Activated T-helper 1 cell treated with Interleukin-2 at 50 U/mL for 16 hours (primary cell): Measurements from ENCODE around the gene EHMT1.
"Not testable (repeated sequence)": the region's sequence is repeated elsewhere in the genome, so short reads cannot be mapped to it uniquely, and the experiment has no call there.

Experiments
- DNase-seq: peaks from one replicate; pipeline ENCODE4 v3.0.0-alpha.2; 2020; ENCODE audit warnings: low read depth

The EHMT1 gene

GRCh38 chr9:137590469-137591383, 28.1 kb upstream of the EHMT1 start, which contains the start of gene ZMYND19:
Gene ZMYND19, minus strand, starts transcription at chr9:137590512. Its CDS starts 249 bp downstream, at chr9:137590263.
- peak; percentile 89 for DNase-seq

DNA sequence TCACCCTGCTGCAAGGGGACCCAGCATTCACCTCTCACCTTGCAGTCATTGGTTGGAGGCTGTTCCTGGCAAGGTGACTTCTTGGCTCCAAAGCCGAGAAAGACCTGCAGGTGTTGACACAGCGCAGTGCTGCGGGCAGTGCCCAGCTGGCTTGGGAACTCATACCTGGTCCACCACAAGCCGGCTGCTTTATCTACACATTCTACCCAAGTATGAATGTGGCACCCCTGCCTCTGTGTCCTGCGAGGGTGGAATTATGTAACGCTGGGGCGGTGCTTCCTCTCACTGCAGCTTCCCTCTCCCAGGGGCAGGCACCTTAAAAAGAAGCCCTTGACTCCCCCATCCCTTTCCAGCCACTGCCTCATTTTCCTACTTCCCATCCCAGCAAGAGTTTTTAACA, 26.0 kb upstream of the EHMT1 start:
- DNase-seq = no peak

GRCh38 chr9:137593176-137593575, 25.6 kb upstream of the EHMT1 start:
- no peak for DNase-seq

- not testable (repeated sequence) for DNase-seq
Measured at GRCh38 chr9:137596577-137596976, 22.2 kb upstream of the EHMT1 start.

DNA sequence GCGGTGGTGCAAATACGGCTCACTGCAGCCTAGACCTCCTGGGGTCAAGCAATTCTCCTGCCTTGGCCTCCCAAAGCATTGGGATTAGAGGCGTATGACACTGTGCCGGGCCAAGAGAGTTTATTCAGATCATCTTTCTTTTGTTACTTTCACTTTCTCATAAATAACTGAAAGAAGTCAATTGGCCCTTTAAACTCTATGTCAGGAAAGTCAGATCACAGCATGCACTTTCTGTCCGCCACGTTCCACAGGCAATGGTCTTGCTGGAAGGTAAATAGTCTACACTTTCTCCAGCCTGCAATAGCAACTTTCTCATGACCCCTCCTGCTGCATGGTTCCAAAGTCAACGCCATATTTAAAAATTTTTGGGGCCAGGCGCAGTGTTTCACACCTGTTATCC, 19.9 kb upstream of the EHMT1 start:
- DNase-seq = no peak

- no peak for DNase-seq
Measured at GRCh38 chr9:137602661-137603060, 16.1 kb upstream of the EHMT1 start.

GRCh38 chr9:137603879-137604278, 14.9 kb upstream of the EHMT1 start:
- DNase-seq = no peak

DNA sequence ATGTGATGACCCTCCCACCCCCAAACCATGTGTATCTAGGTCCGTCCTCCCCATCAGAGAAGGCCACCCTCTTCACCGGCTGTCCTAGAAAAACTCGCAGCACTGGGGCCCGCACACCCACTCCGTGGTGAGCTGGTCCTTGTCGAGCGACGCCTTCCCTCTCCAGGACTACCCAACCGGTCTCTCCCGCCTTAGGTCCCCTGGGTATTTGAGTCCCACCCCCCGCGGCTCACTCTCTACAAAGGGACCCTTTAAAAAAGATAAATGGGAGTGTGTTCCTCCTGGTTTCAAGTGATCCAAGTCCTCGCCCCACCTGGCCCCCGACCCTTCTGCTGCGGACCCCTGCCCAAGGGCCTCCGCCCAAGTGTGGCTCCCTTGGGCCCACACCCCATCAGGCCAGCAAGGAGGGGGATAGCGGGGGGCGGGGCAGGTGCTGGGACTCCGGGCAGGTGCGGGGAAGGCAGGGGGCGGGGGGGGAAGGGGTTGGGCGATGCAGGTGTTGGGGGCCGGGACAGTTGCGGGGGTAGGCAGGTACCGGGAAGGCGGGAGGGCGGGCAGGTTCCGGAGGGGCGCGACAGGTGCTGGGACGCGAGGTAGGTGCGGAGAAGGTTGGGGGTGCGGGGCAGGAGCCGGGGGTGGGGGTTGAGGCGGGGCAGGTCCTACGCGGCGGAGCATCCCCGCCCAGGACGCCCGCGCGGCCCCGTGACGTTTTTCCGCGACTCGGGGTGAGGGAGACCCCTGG, 14.3 kb upstream of the EHMT1 start:
- no peak for DNase-seq

DNA sequence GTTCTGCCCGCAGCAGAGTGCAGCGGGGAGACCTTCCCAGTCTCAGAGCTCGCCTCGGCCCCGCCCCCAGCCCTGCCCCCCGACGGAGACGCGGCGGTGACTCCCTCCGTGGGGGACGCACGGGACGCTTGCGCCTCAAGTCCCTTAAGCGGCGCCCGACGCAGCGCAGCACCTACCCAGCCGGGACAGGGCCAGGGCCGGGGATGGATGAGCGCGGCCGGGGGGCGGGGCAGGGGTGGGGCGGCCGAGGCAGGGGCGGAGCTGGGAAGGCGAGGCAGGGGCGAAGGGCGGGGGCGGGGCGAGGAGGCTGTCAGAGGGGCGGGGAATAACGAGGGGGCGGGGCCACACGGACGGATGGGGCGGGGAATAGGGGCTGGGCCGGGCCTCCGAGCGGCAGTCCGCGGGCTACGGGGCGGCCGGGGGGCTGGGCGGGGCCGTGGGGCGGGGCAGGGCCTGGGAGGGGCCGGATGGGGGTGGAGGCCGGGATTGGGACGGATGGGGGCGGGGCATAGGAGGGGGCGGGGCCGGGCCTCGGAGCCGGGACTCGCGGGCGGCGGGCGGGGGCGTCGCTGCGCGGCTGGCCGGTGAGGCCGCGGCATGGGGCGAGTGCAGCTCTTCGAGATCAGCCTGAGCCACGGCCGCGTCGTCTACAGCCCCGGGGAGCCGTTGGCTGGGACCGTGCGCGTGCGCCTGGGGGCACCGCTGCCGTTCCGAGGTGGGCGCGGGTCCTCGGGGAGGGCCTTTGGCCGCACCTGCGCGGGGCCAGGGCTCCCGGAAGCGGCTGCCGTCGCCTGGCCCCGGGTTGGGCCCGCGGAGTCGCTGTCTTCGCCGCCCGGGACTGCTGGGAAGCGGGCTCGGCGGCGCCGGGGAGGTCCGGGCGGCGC, 13.4 kb upstream of the EHMT1 start, which contains the start of gene ARRDC1:
TSS of gene ARRDC1 (plus strand) at position 566 of the 884 bp plus-strand sequence. CDS start at position 598, 32 bp downstream.
- DNase-seq = peak; percentile 93

GRCh38 chr9:137606005-137606621, 12.7 kb upstream of the EHMT1 start:
- DNase-seq = no peak

- no peak for DNase-seq
Measured at GRCh38 chr9:137606734-137607138, 12.1 kb upstream of the EHMT1 start.

GRCh38 chr9:137607141-137607857, 11.5 kb upstream of the EHMT1 start:
- no peak for DNase-seq

GRCh38 chr9:137610944-137611343, 7.9 kb upstream of the EHMT1 start:
- DNase-seq = no peak

DNA sequence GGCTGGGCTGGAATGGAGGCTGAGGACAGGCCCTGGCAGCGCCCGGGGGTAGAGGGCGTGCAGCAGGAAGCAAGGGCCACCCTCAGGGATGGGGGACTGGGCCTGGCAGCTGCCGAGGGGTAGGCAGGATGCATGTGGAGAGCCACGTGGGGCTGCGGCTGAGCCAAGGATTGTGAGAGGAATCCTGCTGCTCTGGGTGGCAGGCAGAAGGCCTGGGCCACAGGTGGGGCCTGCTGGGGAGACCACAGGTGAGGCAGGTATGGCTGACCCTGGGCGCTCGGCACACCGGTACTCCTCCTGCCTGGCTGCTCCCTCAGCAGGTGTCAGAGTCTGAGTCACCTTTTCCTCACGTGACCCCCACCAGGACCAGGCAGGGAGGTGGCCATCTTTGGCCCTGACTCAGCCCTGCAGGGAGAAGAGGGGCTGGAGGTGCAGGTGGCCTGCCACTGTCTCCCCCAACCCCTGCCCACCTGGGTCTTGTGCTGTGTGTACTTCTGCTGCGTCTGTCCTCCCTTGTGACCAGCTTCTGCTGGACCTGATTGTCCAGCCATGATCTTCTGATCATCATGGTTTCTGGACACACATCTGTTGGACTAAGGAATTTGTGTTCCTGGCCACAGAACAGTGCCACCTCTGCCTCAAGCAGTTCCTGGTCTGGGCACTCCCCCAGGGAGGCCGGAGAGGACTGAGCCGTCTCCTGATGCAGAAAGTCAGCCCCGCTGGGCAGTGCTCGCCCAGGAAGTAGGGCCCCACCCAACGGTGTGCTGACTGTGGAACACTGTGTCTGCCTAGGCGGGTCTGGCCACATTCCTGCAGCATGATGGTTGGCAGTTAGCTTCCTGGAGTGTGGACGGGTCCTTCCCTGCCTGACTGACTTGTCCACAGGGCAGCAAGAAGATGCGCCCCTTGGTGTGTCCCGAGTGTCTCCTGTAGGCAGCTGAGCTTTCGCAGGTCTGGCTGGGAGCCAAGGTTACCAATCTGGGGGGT, 6.9 kb upstream of the EHMT1 start:
- no peak for DNase-seq

- no peak for DNase-seq
Measured at GRCh38 chr9:137612741-137613142, 6.1 kb upstream of the EHMT1 start.

DNA sequence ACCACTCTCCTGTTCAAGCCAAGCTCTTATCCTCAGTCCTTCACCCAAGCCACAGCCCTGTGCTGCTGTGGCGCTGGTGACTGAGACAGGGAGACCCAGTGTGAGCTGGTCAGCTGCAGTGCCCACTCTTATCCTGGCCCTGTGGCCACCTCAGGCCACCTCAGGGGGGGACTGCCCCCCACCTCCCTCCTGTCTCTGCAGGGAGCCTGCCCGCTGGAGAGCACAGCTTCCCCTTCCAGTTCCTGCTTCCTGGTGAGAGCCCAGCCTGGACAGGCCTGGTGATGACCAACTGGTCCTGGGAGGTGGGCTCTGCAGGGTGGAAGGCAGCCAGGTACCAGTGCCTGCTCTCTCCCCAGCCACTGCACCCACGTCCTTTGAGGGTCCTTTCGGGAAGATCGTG, 5.5 kb upstream of the EHMT1 start:
- DNase-seq = no peak

DNA sequence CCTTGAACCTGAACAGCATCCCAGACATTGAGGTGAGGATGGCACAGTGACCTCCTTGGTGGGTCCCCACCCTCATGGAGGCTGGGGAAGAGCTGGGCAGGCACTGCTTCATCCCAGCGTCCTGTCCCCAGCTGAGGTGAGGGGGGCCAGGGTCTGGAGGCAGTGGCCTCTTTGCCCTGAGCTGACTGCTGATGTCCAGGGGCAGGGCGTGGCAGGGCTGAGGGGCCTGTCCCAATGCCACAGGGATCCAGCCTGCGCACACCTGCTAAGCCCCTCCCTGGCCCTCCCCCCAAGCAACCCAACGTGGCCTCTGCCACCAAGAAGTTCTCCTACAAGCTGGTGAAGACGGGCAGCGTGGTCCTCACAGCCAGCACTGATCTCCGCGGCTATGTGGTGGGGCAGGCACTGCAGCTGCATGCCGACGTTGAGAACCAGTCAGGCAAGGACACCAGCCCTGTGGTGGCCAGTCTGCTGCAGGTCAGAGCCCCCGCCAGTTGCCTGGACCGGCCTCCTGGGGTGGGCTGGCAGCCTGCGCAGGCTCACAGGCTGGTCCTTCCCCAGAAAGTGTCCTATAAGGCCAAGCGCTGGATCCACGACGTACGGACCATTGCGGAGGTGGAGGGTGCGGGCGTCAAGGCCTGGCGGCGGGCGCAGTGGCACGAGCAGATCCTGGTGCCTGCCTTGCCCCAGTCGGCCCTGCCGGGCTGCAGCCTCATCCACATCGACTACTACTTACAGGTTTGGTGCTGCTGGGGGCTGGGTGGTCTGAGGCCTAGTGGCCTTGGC, 4.9 kb upstream of the EHMT1 start:
- DNase-seq = no peak

DNA sequence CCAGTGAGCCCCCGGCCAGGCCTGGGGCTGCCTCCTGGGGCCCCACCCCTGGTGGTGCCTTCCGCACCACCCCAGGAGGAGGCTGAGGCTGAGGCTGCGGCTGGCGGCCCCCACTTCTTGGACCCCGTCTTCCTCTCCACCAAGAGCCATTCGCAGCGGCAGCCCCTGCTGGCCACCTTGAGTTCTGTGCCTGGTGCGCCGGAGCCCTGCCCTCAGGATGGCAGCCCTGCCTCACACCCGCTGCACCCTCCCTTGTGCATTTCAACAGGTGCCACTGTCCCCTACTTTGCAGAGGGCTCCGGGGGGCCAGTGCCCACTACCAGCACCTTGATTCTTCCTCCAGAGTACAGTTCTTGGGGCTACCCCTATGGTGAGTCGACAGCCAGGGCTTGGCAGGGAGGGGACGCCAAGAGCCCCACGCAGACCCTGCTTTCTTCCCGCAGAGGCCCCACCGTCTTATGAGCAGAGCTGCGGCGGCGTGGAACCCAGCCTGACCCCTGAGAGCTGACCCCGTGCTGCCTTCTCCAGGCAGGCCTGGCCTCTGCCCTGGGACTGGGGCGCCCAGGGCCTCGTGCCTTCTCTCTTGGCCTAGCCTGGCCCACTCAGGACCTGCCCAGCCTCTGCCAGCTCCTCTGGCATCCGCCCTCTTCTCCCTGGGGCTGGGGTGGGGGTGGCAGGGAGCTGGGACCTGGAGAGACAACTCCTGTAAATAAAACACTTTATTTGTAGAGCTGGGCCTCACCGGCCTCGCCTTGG, 4.0 kb upstream of the EHMT1 start:
- no peak for DNase-seq
